GF-D8 (cell line): ENCODE results near the gene LUZP1.

Source experiments
- DNase-seq: peaks from one replicate; lab custom pipeline; 2025; lab: John Stamatoyannopoulos, UW

Gene LUZP1

DNA sequence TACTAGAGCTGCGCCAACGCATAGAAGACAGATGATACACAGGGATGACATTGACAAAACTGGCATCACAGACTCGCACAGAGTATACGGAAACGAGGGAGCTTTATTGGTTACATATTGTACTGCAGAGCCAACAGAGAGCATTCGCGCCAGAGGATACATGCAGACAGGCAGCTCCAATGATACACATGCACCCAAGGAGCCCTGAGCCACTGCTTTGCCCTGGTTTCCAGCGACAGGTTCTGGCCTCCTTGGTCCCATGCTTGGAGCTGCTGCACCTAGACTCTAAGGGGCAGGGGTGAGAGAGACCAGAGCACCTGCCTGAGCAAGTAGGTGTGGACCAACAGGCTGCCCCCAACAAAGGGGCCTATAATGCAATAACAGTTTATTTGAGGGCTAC is 83.8 kb downstream of the LUZP1 start:
- no peak for DNase-seq

DNA sequence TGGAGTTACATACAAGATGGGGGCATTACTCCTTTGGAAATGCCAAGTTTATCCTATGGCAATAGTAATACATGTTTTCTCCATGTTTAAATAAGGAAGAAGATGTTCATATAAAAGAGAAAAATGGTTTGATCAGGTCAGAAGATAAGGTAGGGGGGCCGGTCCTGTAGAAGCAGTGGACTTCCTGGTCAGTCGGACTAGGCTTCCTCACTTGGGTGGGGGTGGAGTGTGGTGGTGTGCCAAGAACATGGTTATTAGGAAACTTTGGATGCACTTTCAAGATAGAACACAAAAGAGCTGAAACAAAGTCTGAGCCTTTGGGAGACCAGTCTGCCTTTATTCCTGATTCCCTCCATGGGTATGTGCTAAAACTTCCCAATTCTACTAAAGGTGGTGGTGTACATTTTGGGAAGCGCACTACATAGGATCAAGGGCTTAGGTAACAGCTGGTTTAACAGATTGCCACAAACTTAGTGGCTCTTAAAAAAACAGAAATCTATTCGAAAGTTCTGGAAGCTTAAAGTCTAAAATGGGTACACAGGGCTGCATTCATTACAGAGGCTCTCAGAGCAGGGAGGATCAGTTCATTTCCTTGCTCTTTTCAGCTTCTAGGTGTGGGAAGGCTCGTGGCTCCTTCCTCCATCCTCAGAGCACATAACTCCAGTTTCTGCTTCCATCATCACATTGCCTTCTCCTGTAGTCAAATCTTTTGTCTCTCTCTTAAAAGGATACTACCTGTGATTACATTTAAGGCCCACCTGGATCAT is 84.8 kb downstream of the LUZP1 start:
- DNase-seq: no peak

DNA sequence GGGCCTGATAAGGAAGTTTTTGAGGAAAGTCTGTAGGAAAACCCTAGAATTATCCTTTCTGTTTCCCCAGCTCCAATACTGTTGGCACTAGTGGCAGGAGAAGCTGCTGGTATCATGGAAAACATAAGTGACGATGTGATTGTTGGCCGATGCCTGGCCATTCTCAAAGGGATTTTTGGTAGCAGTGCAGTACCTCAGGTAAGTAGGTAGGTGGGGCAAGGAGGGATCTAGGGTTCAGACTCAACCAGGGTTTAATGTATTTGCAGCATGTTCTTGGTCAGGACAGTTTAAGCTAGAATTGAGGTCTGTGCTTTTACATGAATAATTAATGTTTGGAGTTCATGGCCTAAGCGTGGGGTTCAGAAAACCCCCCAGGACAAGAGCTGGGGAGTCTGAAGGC is 87.3 kb downstream of the LUZP1 start:
- DNase-seq: no peak

DNA sequence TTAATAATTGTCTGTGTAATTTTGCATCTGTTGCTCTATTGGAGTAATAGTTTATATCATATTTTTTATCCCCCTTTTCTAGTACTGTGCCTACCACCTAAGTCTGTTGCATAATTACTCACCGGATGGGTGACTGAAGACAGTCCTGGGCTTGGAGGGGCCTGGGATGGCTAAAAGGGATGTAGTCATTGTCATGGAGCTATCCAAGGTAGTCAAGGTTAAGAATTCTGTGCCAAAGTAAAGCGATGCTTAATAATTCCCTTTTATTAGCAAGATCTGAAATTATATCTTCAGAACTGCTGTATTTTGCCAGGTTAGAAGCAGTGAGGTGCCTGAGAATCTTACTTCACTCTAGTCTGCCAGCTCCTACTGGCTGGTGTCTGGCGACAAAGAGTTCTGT is 87.8 kb downstream of the LUZP1 start:
- DNase-seq: no peak

DNA sequence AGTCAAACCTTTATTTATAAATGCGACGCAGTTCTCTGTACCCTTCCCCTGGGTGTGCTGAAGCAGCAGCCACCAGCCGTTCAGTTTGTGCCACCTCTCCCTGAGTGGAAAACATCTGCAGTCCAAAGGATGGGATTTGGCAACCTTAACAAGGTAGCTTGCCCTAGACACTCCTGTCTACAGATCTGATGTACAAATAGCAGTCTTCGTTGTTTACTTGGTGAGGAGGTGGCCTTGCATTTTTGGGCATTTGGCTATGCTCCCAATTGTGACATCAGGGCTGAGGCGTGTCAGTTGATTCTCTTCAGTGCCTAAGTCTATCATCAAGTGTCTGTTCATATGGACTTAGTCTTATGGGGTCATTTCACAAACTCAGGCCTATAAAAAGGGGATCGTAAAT is 89.6 kb downstream of the LUZP1 start:
- no peak for DNase-seq

DNA sequence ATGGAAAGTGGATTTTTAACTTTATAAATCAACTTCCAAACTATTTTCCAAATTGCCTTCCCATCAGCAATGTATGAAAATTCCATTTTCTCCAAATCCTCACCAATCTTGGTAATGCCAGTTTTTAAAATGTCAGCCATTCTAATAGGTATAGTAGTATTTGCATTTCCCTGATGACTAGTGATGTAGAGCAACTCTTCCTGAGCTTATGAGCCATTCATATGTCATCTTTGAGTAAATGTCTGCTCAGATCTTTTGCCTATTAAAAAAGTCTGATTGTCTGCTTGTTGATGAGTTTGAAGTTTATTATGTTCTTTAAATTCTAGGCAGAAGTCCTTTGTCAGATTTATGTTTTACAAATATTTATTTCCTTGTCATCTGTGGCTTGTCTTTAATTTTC is 94.6 kb downstream of the LUZP1 start:
- no peak for DNase-seq

DNA sequence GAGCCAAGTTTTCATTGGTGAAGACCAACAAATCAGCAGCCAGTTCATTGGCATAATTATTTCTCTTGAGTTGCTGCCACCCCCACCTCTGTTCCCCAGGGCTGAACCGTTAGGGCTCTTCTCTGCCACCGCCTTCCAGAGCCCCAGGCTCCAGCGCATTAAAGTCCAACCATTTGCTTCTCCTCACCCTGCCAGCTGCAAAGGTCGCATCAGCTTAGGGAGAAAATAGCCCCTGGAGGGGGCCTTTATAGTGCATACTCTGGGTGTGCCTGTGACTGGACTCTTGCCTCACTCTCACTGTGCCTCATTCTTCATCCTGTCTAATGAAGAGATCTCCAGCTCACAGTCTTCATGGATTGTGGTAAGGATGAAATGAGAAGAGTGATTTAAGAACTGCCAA is 99.0 kb downstream of the LUZP1 start:
- no peak for DNase-seq

DNA sequence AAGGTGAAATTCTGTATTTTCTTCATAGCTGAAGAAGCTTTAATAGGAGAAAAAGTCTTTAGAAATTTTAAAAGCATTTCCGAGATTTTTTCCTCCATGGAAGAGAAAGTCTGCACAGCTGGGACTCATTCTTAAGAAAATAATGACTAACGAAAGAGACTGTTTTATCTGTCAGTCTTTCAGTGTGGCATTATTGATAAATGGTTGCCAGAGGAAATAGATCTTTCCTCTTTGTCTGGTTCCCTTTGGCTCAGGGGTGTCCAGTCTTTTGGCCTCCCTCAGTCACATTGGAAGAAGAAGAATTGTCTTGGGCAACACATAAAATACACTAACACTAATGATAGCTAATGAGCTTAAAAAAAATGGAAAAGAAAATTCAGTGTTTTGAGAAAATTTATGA is 99.5 kb downstream of the LUZP1 start:
- no peak for DNase-seq

DNA sequence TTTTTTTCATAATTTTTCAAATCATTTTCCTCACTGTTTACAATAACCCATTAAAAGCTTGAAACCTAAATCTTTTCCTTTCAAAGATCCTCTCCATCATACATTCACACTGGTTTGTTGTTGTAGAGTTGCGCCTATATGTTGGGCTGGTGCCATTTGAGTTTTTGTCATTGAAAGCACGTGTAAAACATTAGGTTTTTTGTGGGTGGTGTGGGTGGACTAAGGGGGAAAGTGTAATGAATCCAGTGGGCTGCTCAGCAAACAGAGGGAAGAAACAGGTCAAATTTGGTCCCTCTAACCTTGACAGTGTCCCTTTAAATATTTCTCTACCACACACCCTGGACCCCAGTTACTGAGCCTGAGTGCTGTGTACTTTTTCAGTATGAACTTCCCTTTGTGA is 102.6 kb downstream of the LUZP1 start:
- no peak for DNase-seq

DNA sequence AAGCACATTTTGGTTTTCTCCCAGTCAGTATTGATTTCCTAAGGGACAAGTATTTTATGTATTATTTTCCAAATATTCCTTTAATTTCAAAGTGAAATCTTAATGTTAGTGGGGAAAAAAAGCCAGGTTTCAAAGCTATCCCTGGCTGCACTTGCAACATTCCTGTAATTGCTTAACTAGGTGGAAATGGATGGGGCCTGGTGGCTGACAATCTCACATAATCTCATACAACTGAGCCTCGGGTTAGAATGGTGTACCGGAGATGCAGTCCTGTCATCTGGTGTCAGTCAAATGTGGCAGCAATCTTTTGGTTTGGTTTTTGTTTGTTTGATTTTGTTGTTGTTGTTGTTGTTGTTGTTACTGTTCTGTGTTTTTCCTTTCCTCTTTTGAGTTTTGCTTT is 103.3 kb downstream of the LUZP1 start:
- DNase-seq: no peak

DNA sequence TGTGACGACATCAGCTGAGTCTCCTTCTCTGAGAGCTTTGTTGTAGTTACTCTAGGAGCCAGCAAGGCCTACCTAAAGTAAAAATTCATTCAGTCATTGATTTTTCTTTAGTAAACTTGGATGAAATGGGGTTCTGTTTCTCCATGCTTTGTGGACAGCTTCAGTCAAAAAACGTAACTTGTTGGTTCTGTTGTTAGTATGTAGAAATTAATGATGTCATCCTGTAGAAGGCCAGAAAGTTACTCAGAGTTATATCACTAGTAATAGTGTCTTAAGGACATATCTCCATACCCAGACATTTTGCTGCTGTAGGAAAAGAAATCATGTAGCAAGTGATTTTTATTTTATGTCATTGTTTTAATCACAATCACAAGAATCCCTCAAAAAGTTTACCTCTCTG is 106.4 kb downstream of the LUZP1 start:
- DNase-seq: no peak

DNA sequence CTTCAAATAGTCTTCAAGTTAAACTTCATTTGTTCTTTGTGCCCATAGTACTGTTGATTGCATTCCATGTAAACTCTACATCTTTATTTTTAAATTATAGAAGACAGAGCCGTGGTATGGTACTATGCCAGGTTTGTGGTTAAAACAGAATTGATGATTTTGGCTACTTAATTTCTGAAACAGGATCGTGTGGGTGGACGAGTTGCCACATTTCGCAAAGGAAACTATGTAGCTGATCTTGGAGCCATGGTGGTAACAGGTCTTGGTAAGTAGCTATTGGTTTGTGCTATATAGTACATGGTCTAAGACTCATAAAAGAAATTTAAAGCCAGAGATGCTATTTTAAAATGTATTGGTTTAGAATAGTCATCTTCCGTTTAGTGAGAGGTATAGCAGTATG is 111.4 kb downstream of the LUZP1 start:
- no peak for DNase-seq

DNA sequence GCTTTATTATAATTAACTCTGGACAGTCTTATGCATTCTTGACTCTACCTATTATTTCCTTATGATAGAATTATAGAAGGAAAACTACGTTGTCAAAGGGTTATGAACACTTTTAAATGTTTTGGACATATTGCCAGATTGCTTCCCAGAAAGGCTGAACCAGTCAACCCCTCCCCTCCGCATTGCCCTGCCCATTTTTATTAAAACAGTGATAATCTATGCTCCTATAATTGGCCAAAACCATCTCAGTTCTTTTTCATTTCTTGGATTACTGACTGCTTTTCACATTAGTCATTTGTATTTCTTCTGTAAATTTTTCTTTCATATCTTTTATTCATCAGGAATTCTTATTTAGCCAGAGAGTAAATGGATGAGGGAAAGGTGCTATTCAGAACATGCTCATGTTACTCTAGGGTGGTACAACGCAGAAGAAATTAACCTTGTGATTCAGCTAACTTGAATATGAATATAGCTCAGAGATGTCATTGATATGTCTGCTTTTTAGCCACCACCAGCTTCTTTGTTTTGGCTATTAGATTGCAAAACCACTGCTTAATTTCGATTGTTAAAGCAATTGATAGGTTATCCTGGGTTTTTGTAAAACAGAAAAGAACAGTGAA is 117.3 kb downstream of the LUZP1 start:
- DNase-seq: no peak

DNA sequence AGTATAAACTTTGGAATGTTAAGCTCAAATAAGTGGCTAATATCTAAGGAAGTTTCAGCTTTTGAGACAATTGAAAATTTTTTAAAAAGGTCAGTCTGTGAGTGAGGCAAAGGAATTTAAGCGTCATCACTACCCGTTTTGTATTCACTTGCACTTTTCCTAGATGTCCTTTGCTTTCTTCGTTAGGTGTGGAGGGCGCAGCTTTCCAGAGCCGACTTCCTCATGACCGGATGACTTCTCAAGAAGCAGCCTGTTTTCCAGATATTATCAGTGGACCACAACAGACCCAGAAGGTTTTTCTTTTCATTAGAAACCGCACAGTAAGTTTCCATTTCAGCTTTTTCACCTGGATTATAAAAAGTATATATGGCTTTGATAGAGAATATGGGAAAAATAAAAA is 118.5 kb downstream of the LUZP1 start:
- no peak for DNase-seq

DNA sequence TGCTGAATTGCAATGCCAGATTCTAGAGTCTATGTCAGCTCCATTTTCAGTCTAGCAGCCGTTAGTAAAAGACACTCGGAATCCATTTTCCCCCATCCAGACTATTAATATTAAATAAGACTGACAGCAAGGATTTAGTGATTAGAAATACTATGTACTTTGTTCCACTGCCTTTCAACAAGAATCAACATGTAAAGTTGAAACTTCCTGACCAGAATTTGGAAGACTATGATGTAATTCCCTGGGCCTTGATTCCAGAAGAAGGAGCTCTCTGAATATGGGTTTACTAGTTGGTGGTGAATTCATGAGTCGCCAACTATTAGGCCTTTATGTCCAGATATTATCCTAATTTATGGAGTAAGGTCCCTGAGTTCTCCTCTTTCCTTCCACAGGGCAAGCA is 124.6 kb downstream of the LUZP1 start:
- DNase-seq: no peak

DNA sequence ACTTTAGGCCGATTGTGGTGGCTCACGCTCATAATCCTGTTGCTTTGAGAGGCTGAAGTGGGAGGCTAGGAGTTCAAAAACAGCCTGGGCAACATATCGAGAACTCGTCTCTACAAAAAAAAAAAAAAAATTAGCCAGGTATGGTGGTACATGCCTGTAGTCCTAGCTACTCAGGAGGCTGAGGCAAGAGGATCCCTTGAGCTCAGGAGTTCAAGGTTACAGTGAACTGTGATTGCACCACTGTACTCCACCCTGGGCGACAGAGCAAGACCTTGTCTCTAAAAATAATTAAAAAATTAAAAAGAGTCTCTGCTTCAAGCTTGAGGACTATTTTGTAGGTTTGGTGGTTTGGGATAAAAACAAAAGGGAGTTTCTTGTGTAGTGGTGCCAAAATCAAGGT is 128.1 kb downstream of the LUZP1 start:
- no peak for DNase-seq

DNA sequence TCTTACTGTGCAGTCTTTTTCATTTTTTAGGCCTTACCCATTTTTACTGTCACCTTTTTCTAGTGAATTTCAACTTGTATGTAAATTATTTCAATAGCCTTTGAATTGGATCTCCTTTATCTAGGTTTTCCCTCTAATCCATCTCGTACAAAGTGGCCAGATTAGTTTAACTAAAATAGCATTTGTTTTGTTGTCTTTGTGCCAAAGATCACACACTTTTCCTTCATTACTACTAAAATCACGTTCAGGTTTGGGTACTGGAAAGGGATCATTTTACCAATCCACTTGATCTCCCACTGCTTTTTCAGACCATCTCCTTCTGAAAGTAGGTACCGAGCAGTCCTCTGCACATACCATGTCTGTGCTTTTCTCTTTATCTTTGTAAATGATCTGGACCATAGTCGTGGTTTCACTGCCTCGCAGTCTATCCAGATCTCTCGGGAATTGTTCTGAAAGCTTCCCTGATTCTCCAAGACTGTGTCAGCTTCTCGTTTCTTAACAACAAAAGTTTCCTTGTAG is 129.3 kb downstream of the LUZP1 start:
- DNase-seq: no peak

DNA sequence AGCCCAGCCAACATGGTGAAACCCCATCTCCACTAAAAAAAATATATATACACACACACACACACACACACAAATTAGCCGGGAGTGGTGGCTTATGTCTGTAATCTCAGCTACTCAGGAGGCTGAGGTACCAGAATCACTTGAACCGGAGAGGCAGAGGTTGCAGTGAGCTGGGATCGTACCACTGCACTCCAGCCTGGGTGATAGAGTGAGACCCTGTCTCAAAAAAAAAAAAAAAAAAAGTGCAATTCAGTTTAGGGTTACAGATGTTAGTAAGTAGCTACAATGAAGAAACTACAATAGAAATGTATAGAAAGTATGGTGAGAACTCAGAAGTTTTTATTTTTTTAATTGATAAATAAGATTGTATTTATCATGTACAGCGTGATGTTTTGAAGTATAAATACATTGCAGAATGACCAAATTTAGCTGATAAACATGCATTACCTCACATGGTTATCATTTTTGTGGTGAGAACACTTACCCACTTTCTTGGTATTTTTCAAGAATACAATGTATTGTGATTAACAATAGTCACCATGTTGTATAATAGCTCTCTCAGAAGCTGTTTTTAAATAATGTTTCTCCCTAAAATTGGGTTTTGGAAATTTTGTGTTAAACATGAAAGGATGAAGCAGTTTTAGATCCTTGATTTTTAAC is 131.4 kb downstream of the LUZP1 start:
- no peak for DNase-seq

DNA sequence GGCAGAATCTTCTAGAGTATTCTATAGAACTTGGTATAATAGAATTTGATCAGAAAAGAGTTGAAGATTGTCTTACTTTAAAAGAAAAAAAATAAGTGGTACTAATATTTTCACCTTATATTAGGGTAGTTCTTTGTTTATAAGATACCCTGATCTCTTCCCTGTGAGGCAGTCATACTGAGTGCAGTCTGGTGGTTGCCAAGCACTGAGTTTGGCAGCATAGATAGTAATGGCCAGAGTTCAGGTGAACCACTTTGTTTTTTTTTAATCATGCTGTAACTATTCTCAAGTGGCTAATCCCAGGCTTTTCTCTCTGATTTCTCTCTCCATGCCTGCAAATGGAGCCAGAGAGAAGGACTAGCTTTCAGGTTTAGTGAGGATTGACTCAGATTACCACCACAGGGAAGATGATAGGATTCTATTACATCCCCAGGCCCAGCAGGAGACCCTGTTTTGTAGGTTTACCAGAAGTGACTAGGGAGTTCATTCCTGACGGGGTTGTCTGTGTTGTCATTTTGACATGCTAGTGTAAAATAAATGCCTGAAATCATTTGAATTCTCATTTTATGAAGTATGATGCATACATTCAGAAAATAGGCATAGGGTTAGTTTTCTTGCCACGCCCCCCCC is 132.7 kb downstream of the LUZP1 start:
- no peak for DNase-seq
